Measurements from ENCODE around the gene TMCC3. TPM values are rescaled to one million over a fixed set of nuclear protein-coding genes. Genes with fewer than 3 reads are reported as not detected.
A peak's percentile ranks its signal among the peaks of the same experiment; 100 is the strongest.

TMCC3 gene
- total RNA-seq, 3 donors from 2014 or later (not counting 1 experiment from before 2014, with no cell fraction given): 20.1 to 29.3 (median 21.6) TPM

GRCh38 chr12:94643606-94644005 is 6.8 kb downstream of the TMCC3 start:
- peak overlapping the region; percentile 84 to 85 for H3K27ac Mint-ChIP-seq
- peak overlapping the region; percentile 80 for H3K4me3 Mint-ChIP-seq
- Histone ChIP-seq H3K4me3 (ENCODE audit: low read length) (no peak overlapping the region), H3K36me3 (ENCODE audit: control insufficient read depth, insufficient read depth, low read length) (no peaks in the 10 kb centered on the region), H3K9me3 (ENCODE audit: control insufficient read depth, insufficient read depth, low read length) (no peaks in the 10 kb centered on the region), H3K27ac (ENCODE audit: low read length) (peak overlapping the region; percentile 40), H3K4me1 (ENCODE audit: control insufficient read depth, insufficient read depth, low read length) (peaks cover 29% of the 10 kb centered on the region), H3K27me3 (ENCODE audit: control insufficient read depth, insufficient read depth, low read length) (no peaks in the 10 kb centered on the region)
- H3K27me3 Mint-ChIP-seq (ENCODE audit: low read depth in 2 of 2): no peaks in the 10 kb centered on the region
- ATAC-seq (peak; percentile 16 to 57 (median 23)), DNase-seq (no peak)
- WGBS (ENCODE audit: insufficient coverage): 63% methylated on average over 3 of the region's 3 CpGs
- intact Hi-C loops (cut with micrococcal nuclease): loop anchor here (1.0 kb wide), 2 partner anchors 22 to 33 kb away; no protein-coding TSS in a partner anchor
- TF ChIP-seq CTCF (IDR thresholded peaks at IDR 0.05): no peak
- no peaks in the 10 kb centered on the region for H3K36me3 Mint-ChIP-seq
- H3K9me3 Mint-ChIP-seq: no peaks in the 10 kb centered on the region
- H3K4me1 Mint-ChIP-seq: peaks cover 52 to 65% of the 10 kb centered on the region in 2 donors

GRCh38 chr12:94641283-94641682 is 9.1 kb downstream of the TMCC3 start:
- Mint-ChIP-seq H3K9me3 (no peaks in the 10 kb centered on the region), H3K27ac (peak overlapping the region in 1 of 2 donors; percentile 76), H3K36me3 (no peaks in the 10 kb centered on the region), H3K27me3 (ENCODE audit: low read depth in 2 of 2) (no peaks in the 10 kb centered on the region), H3K4me1 (peaks cover 55 to 60% of the 10 kb centered on the region in 2 donors), H3K4me3 (no peak overlapping the region)
- no peak overlapping the region for H3K27ac ChIP-seq (ENCODE audit: low read length)
- 96% methylated on average over 7 of the region's 7 CpGs for WGBS (ENCODE audit: insufficient coverage)
- intact Hi-C loops (cut with micrococcal nuclease): no loop called here
- TF ChIP-seq CTCF (IDR thresholded peaks at IDR 0.05): no peak
- DNase-seq (no peak), ATAC-seq (no peak)
- no peaks in the 10 kb centered on the region for H3K9me3 ChIP-seq (ENCODE audit: control insufficient read depth, insufficient read depth, low read length)
- H3K36me3 ChIP-seq (ENCODE audit: control insufficient read depth, insufficient read depth, low read length): no peaks in the 10 kb centered on the region
- no peaks in the 10 kb centered on the region for H3K27me3 ChIP-seq (ENCODE audit: control insufficient read depth, insufficient read depth, low read length)
- no peak overlapping the region for H3K4me3 ChIP-seq (ENCODE audit: low read length)
- H3K4me1 ChIP-seq (ENCODE audit: control insufficient read depth, insufficient read depth, low read length): peaks cover 29% of the 10 kb centered on the region

GRCh38 chr12:94640134-94640928 is 10.0 kb downstream of the TMCC3 start:
- 66% methylated on average over 9 of the region's 10 CpGs for WGBS (ENCODE audit: insufficient coverage)
- H3K36me3 ChIP-seq (ENCODE audit: control insufficient read depth, insufficient read depth, low read length): no peaks in the 10 kb centered on the region
- intact Hi-C loops (cut with micrococcal nuclease): no loop called here
- no peak overlapping the region for H3K4me3 ChIP-seq (ENCODE audit: low read length)
- H3K9me3 ChIP-seq (ENCODE audit: control insufficient read depth, insufficient read depth, low read length): no peaks in the 10 kb centered on the region
- TF ChIP-seq CTCF (IDR thresholded peaks at IDR 0.05): no peak
- Mint-ChIP-seq H3K27ac (peak overlapping the region in 1 of 2 donors; percentile 76), H3K9me3 (no peaks in the 10 kb centered on the region), H3K36me3 (no peaks in the 10 kb centered on the region), H3K4me1 (peaks cover 50 to 54% of the 10 kb centered on the region in 2 donors), H3K27me3 (ENCODE audit: low read depth in 2 of 2) (no peaks in the 10 kb centered on the region), H3K4me3 (no peak overlapping the region)
- no peak overlapping the region for H3K27ac ChIP-seq (ENCODE audit: low read length)
- H3K27me3 ChIP-seq (ENCODE audit: control insufficient read depth, insufficient read depth, low read length): no peaks in the 10 kb centered on the region
- DNase-seq (peak in 1 of 2 donors; percentile 60), ATAC-seq (peak in 1 of 3 donors; percentile 54)
- peaks cover 29% of the 10 kb centered on the region for H3K4me1 ChIP-seq (ENCODE audit: control insufficient read depth, insufficient read depth, low read length)
